H1 (cell line): Measurements from ENCODE around the gene SHISA6. TPM values are rescaled to one million over a fixed set of nuclear protein-coding genes. Genes with fewer than 3 reads are reported as not detected.

ENCODE experiments used
- BACH1 ChIP-seq: IDR thresholded peaks from 2 replicates; pipeline ENCODE4 v1.6.1; 2012; ENCODE audit warnings: low read length, improper control_type of control experiment
- CTCF ChIP-seq, 3 experiments: IDR thresholded peaks; 1 replicate in 2 of 3; 2 replicates in 1 of 3; pipeline versions ENCODE4 v1.5.1 to v1.6.1; 2011; ENCODE audit warnings: low read length in 3 of 3, mild to moderate bottlenecking in 3 of 3, inconsistent platforms in 2 of 3, low read depth in 1 of 3, moderate library complexity in 1 of 3; ENCODE audit not compliant: insufficient read depth in 1 of 3; ENCODE audit errors: control extremely low read depth in 1 of 3
- KDM1A ChIP-seq: fragments of 200-600, 300-600 bp; sonication (generic); IDR thresholded peaks from 2 replicates; pipeline ENCODE4 v1.7.1; 2016; ENCODE audit warnings: mild to moderate bottlenecking, low read length, borderline replicate concordance
- TBP ChIP-seq: IDR thresholded peaks from 2 replicates; pipeline ENCODE4 v1.6.1; 2011; ENCODE audit warnings: low read depth, low read length, improper control_type of control experiment
- USF2 ChIP-seq: IDR thresholded peaks from 2 replicates; pipeline ENCODE4 v1.6.1; 2011; ENCODE audit warnings: low read length, improper control_type of control experiment
- ZNF274 ChIP-seq: IDR thresholded peaks from 2 replicates; pipeline ENCODE4 v1.7.0; 2012; ENCODE audit warnings: low read length, borderline replicate concordance; ENCODE audit errors: extremely low read depth
- polyA plus RNA-seq, 7 experiments: library from polyadenylated mRNA; depleted of rRNA in 3 of 7; stranded (reverse) in 5 of 7; unstranded in 2 of 7; fragments of >200 nt in 5 of 7; fragments of 200-250 nt in 2 of 7; gene quantifications; 1 replicate in 5 of 7; 2 replicates in 1 of 7; 4 replicates in 1 of 7; pipeline versions ENCODE4 v1.2.1 to v1.2.3, GENCODE V29; 2011 to 2013; ENCODE audit warnings: missing spikeins in 2 of 7, mixed read lengths in 2 of 7
- total RNA-seq: library from RNA; stranded (reverse); fragmentation: NEBNext Ultra II Directional; extraction: Animal tissue kit (Norgen Biotek cat#: 25700); gene quantifications from 2 replicates; pipeline ENCODE4 v1.2.1, GENCODE V29; 2021

Gene SHISA6
- total and polyA plus RNA-seq, 2 of the 8 experiments (the other 6 are each of a cell fraction or from before 2014, with no cell fraction given), result 2.9 to 4.8 TPM

DNA sequence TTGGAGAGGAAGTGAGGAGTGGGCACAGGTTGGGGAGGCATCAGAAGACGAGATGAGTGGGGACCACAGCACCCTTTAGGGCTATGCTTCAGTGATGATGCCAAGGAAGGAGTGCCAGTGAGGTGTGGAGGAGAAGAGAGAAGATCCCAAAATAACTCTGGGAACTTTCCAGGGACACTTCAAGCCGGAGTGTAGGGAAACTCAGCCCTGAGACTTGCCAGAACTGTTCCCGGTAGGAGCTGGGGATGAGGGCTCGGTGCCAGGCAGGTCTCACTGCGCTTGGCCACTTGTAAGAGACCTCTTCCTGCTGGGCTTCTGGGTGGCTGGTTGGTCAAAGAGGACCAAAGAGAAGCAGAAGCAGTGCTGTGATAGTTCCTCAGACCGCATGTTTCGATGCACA, 63.6 kb downstream of the SHISA6 start (continued):
- TF ChIP-seq CTCF (IDR thresholded peaks at IDR 0.05; ENCODE audit: control extremely low read depth in 1 of 3, insufficient read depth in 1 of 3, low read depth in 1 of 3, low read length in 3 of 3), result no peak
- TF ChIP-seq BACH1, result no peak
- no peak for TF ChIP-seq USF2
- TF ChIP-seq ZNF274, result no peak
- no peak for TF ChIP-seq KDM1A
- TF ChIP-seq TBP, result no peak
